ENCODE data around the gene ACER2.

- no peak for TF ChIP-seq POLR2A (IDR thresholded peaks at IDR 0.05)
- TF ChIP-seq, protein P1, sequence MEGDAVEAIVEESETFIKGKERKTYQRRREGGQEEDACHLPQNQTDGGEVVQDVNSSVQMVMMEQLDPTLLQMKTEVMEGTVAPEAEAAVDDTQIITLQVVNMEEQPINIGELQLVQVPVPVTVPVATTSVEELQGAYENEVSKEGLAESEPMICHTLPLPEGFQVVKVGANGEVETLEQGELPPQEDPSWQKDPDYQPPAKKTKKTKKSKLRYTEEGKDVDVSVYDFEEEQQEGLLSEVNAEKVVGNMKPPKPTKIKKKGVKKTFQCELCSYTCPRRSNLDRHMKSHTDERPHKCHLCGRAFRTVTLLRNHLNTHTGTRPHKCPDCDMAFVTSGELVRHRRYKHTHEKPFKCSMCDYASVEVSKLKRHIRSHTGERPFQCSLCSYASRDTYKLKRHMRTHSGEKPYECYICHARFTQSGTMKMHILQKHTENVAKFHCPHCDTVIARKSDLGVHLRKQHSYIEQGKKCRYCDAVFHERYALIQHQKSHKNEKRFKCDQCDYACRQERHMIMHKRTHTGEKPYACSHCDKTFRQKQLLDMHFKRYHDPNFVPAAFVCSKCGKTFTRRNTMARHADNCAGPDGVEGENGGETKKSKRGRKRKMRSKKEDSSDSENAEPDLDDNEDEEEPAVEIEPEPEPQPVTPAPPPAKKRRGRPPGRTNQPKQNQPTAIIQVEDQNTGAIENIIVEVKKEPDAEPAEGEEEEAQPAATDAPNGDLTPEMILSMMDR (IDR thresholded peaks at IDR 0.05) = peak; percentile 53 to 93 (median 84)
Measured at GRCh38 chr9:19464764-19465585, 56.2 kb downstream of the ACER2 start.
